Measurements from ENCODE around the gene LYZL1. TPM values are rescaled to one million over a fixed set of nuclear protein-coding genes. Genes with fewer than 3 reads are reported as not detected.

Gene LYZL1
- total and polyA plus RNA-seq, 4 experiments from 2014 or later: not detected

- H3K4me1 ChIP-seq (ENCODE audit: insufficient read depth, low read length): no peaks in the 10 kb centered on the region
- no peaks in the 10 kb centered on the region for H3K27me3 ChIP-seq (ENCODE audit: insufficient read depth, low read length)
- CTCF ChIA-PET (ENCODE audit: partially characterized antibody): no interaction called here
- no peak overlapping the region for H3K4me3 ChIP-seq (ENCODE audit: low read length in 2 of 2)
- no peaks in the 10 kb centered on the region for H3K36me3 ChIP-seq (ENCODE audit: insufficient read depth, low read length)
- Mint-ChIP-seq H3K36me3 (no peaks in the 10 kb centered on the region), H3K27ac (no peak overlapping the region), H3K4me3 (no peak overlapping the region), H3K9me3 (peaks cover 0 to 5% (median 2%) of the 10 kb centered on the region in 8 donors), H3K27me3 (peaks cover 6 to 12% of the 10 kb centered on the region in 2 donors), H3K4me1 (no peaks in the 10 kb centered on the region)
- POLR2A ChIA-PET (ENCODE audit: partially characterized antibody): no interaction called here
- intact Hi-C loops (cut with micrococcal nuclease): no loop called here
- no peaks in the 10 kb centered on the region for H3K9me3 ChIP-seq (ENCODE audit: control insufficient read depth in 1 of 2, low read length in 2 of 2)
- H3K27ac ChIP-seq (ENCODE audit: low read depth, low read length): no peak overlapping the region
- no peak for DNase-seq
These were observed 34.5 kb upstream of the LYZL1 start for GRCh38 chr10:29254123-29255046.

GRCh38 chr10:29255104-29255503 is 33.8 kb upstream of the LYZL1 start:
- Mint-ChIP-seq H3K27ac (no peak overlapping the region), H3K27me3 (peaks cover 6 to 13% of the 10 kb centered on the region in 2 donors)

GRCh38 chr10:29256019-29256418 is 32.9 kb upstream of the LYZL1 start:
- no peaks in the 10 kb centered on the region for H3K27me3 ChIP-seq (ENCODE audit: insufficient read depth, low read length)
- CTCF ChIA-PET (ENCODE audit: partially characterized antibody): interaction anchor here (0.6 kb wide), 1 partner anchor 304 kb away, joined by 3 read pairs; no protein-coding TSS in a partner anchor
- no peak overlapping the region for H3K27ac Mint-ChIP-seq
- no peaks in the 10 kb centered on the region for H3K36me3 Mint-ChIP-seq
- intact Hi-C loops (cut with micrococcal nuclease): no loop called here
- H3K9me3 ChIP-seq (ENCODE audit: control insufficient read depth in 1 of 2, low read length in 2 of 2): no peaks in the 10 kb centered on the region
- no peaks in the 10 kb centered on the region for H3K4me1 ChIP-seq (ENCODE audit: insufficient read depth, low read length)
- H3K27me3 Mint-ChIP-seq: peaks cover 6 to 13% of the 10 kb centered on the region in 2 donors
- no peak overlapping the region for H3K27ac ChIP-seq (ENCODE audit: low read depth, low read length)
- H3K9me3 Mint-ChIP-seq: peaks cover 0 to 5% (median 0%) of the 10 kb centered on the region in 8 donors
- H3K4me3 ChIP-seq (ENCODE audit: low read length in 2 of 2): no peak overlapping the region
- H3K4me3 Mint-ChIP-seq: no peak overlapping the region
- POLR2A ChIA-PET (ENCODE audit: partially characterized antibody): no interaction called here
- no peak for DNase-seq
- H3K4me1 Mint-ChIP-seq: no peaks in the 10 kb centered on the region
- H3K36me3 ChIP-seq (ENCODE audit: insufficient read depth, low read length): no peaks in the 10 kb centered on the region

More at GRCh38 chr10:29255104-29255503, 33.8 kb upstream of the LYZL1 start:
- Histone ChIP-seq H3K4me3 (ENCODE audit: low read length in 2 of 2) (no peak overlapping the region), H3K27me3 (ENCODE audit: insufficient read depth, low read length) (no peaks in the 10 kb centered on the region), H3K9me3 (ENCODE audit: control insufficient read depth in 1 of 2, low read length in 2 of 2) (no peaks in the 10 kb centered on the region), H3K36me3 (ENCODE audit: insufficient read depth, low read length) (no peaks in the 10 kb centered on the region), H3K27ac (ENCODE audit: low read depth, low read length) (no peak overlapping the region), H3K4me1 (ENCODE audit: insufficient read depth, low read length) (no peaks in the 10 kb centered on the region)
- ChIA-PET CTCF (ENCODE audit: partially characterized antibody) (no interaction called here), POLR2A (ENCODE audit: partially characterized antibody) (no interaction called here)
- intact Hi-C loops (cut with micrococcal nuclease): no loop called here
- Mint-ChIP-seq H3K9me3 (peaks cover 0 to 5% (median 1%) of the 10 kb centered on the region in 8 donors), H3K36me3 (no peaks in the 10 kb centered on the region), H3K4me3 (no peak overlapping the region), H3K4me1 (no peaks in the 10 kb centered on the region)
- no peak for DNase-seq

GRCh38 chr10:29256586-29256985 is 32.3 kb upstream of the LYZL1 start:
- no peaks in the 10 kb centered on the region for H3K4me1 Mint-ChIP-seq
- no peaks in the 10 kb centered on the region for H3K27me3 ChIP-seq (ENCODE audit: insufficient read depth, low read length)
- peaks cover 10 to 13% of the 10 kb centered on the region in 2 donors for H3K27me3 Mint-ChIP-seq
- H3K4me3 ChIP-seq (ENCODE audit: low read length in 2 of 2): no peak overlapping the region
- H3K9me3 Mint-ChIP-seq: peaks cover 0 to 5% (median 2%) of the 10 kb centered on the region in 8 donors
- intact Hi-C loops (cut with micrococcal nuclease): no loop called here
- H3K9me3 ChIP-seq (ENCODE audit: control insufficient read depth in 1 of 2, low read length in 2 of 2): no peaks in the 10 kb centered on the region
- ChIA-PET CTCF (ENCODE audit: partially characterized antibody) (interaction anchor here (0.6 kb wide), 1 partner anchor 303 kb away, joined by 3 read pairs; no protein-coding TSS in a partner anchor), POLR2A (ENCODE audit: partially characterized antibody) (no interaction called here)
- H3K27ac ChIP-seq (ENCODE audit: low read depth, low read length): no peak overlapping the region
- no peak overlapping the region for H3K27ac Mint-ChIP-seq
- H3K4me3 Mint-ChIP-seq: no peak overlapping the region
- no peaks in the 10 kb centered on the region for H3K4me1 ChIP-seq (ENCODE audit: insufficient read depth, low read length)
- no peaks in the 10 kb centered on the region for H3K36me3 ChIP-seq (ENCODE audit: insufficient read depth, low read length)
- no peak for DNase-seq
- no peaks in the 10 kb centered on the region for H3K36me3 Mint-ChIP-seq

GRCh38 chr10:29257106-29257783 is 31.6 kb upstream of the LYZL1 start:
- Mint-ChIP-seq H3K9me3 (peaks cover 0 to 5% (median 2%) of the 10 kb centered on the region in 8 donors), H3K4me1 (no peaks in the 10 kb centered on the region), H3K27ac (no peak overlapping the region), H3K4me3 (no peak overlapping the region), H3K36me3 (no peaks in the 10 kb centered on the region), H3K27me3 (peaks cover 10 to 13% of the 10 kb centered on the region in 2 donors)
- Histone ChIP-seq H3K27ac (ENCODE audit: low read depth, low read length) (no peak overlapping the region), H3K4me1 (ENCODE audit: insufficient read depth, low read length) (no peaks in the 10 kb centered on the region), H3K9me3 (ENCODE audit: control insufficient read depth in 1 of 2, low read length in 2 of 2) (no peaks in the 10 kb centered on the region), H3K36me3 (ENCODE audit: insufficient read depth, low read length) (no peaks in the 10 kb centered on the region), H3K4me3 (ENCODE audit: low read length in 2 of 2) (no peak overlapping the region), H3K27me3 (ENCODE audit: insufficient read depth, low read length) (no peaks in the 10 kb centered on the region)
- intact Hi-C loops (cut with micrococcal nuclease): no loop called here
- DNase-seq: no peak
- ChIA-PET CTCF (ENCODE audit: partially characterized antibody) (no interaction called here), POLR2A (ENCODE audit: partially characterized antibody) (no interaction called here)

GRCh38 chr10:29257784-29258135 is 31.1 kb upstream of the LYZL1 start:
- H3K4me3 Mint-ChIP-seq: no peak overlapping the region
- H3K9me3 ChIP-seq (ENCODE audit: control insufficient read depth in 1 of 2, low read length in 2 of 2): no peaks in the 10 kb centered on the region
- no peaks in the 10 kb centered on the region for H3K36me3 ChIP-seq (ENCODE audit: insufficient read depth, low read length)
- peaks cover 0 to 5% (median 2%) of the 10 kb centered on the region in 8 donors for H3K9me3 Mint-ChIP-seq
- H3K4me1 ChIP-seq (ENCODE audit: insufficient read depth, low read length): no peaks in the 10 kb centered on the region
- peaks cover 8 to 10% of the 10 kb centered on the region in 2 donors for H3K27me3 Mint-ChIP-seq
- intact Hi-C loops (cut with micrococcal nuclease): no loop called here
- no peaks in the 10 kb centered on the region for H3K36me3 Mint-ChIP-seq
- H3K4me3 ChIP-seq (ENCODE audit: low read length in 2 of 2): no peak overlapping the region
- POLR2A ChIA-PET (ENCODE audit: partially characterized antibody): no interaction called here
- H3K4me1 Mint-ChIP-seq: no peaks in the 10 kb centered on the region
- DNase-seq: no peak
- no peak overlapping the region for H3K27ac ChIP-seq (ENCODE audit: low read depth, low read length)
- CTCF ChIA-PET (ENCODE audit: partially characterized antibody): no interaction called here
- H3K27me3 ChIP-seq (ENCODE audit: insufficient read depth, low read length): no peaks in the 10 kb centered on the region
- H3K27ac Mint-ChIP-seq: no peak overlapping the region

GRCh38 chr10:29259498-29259897 is 29.4 kb upstream of the LYZL1 start:
- H3K27ac ChIP-seq (ENCODE audit: low read depth, low read length): no peak overlapping the region
- no peaks in the 10 kb centered on the region for H3K36me3 ChIP-seq (ENCODE audit: insufficient read depth, low read length)
- no peaks in the 10 kb centered on the region for H3K27me3 ChIP-seq (ENCODE audit: insufficient read depth, low read length)
- H3K27ac Mint-ChIP-seq: no peak overlapping the region
- CTCF ChIA-PET (ENCODE audit: partially characterized antibody): no interaction called here
- POLR2A ChIA-PET (ENCODE audit: partially characterized antibody): no interaction called here
- no peaks in the 10 kb centered on the region for H3K4me1 Mint-ChIP-seq
- intact Hi-C loops (cut with micrococcal nuclease): no loop called here
- no peaks in the 10 kb centered on the region for H3K36me3 Mint-ChIP-seq
- H3K4me3 ChIP-seq (ENCODE audit: low read length in 2 of 2): no peak overlapping the region
- H3K4me3 Mint-ChIP-seq: no peak overlapping the region
- peaks cover 0 to 5% (median 2%) of the 10 kb centered on the region in 8 donors for H3K9me3 Mint-ChIP-seq
- H3K27me3 Mint-ChIP-seq: peaks cover 6 to 8% of the 10 kb centered on the region in 2 donors
- no peak for DNase-seq
- H3K4me1 ChIP-seq (ENCODE audit: insufficient read depth, low read length): no peaks in the 10 kb centered on the region
- H3K9me3 ChIP-seq (ENCODE audit: control insufficient read depth in 1 of 2, low read length in 2 of 2): no peaks in the 10 kb centered on the region

All from CD4-positive, alpha-beta memory T cell (primary cell).